Fibroblast of peridontal ligament (primary cell): ENCODE measurements around the gene EPS8L1.
A peak's percentile ranks its signal among the peaks of the same experiment; 100 is the strongest.
"Not testable (repeated sequence)": the region's sequence is repeated elsewhere in the genome, so short reads cannot be mapped to it uniquely, and the experiment has no call there.

Source experiments
- DNase-seq: peaks from one replicate; pipeline ENCODE4 v3.0.0-alpha.2; 2010; ENCODE audit errors: extremely low read depth

EPS8L1 gene

GRCh38 chr19:55094456-55095259 lies 19.0 kb downstream of the EPS8L1 start:
- DNase-seq: no peak

GRCh38 chr19:55095260-55096060 lies 19.8 kb downstream of the EPS8L1 start:
- no peak for DNase-seq

GRCh38 chr19:55096061-55096701 lies 20.5 kb downstream of the EPS8L1 start:
- DNase-seq: no peak

GRCh38 chr19:55097864-55098715 lies 22.4 kb downstream of the EPS8L1 start:
- no peak for DNase-seq

- DNase-seq: no peak
Observed at GRCh38 chr19:55098716-55099556, 23.3 kb downstream of the EPS8L1 start.

- DNase-seq: peak; percentile 15
Observed at GRCh38 chr19:55099557-55100506, 24.2 kb downstream of the EPS8L1 start.

- DNase-seq: no peak
Observed at GRCh38 chr19:55101261-55101660, 25.6 kb downstream of the EPS8L1 start.

- DNase-seq: no peak
Observed at GRCh38 chr19:55103190-55103589, 27.5 kb downstream of the EPS8L1 start.

GRCh38 chr19:55105237-55105636 lies 29.6 kb downstream of the EPS8L1 start:
- DNase-seq: no peak

- no peak for DNase-seq
Observed at GRCh38 chr19:55106591-55106990, 30.9 kb downstream of the EPS8L1 start.

GRCh38 chr19:55107252-55107651 lies 31.6 kb downstream of the EPS8L1 start:
- DNase-seq: not testable (repeated sequence)

- no peak for DNase-seq
Observed at GRCh38 chr19:55109527-55110291, 34.0 kb downstream of the EPS8L1 start.

GRCh38 chr19:55111238-55111831 lies 35.7 kb downstream of the EPS8L1 start:
- DNase-seq: no peak

GRCh38 chr19:55112246-55112776 lies 36.6 kb downstream of the EPS8L1 start:
- DNase-seq: no peak

- DNase-seq: no peak
Observed at GRCh38 chr19:55112777-55113569, 37.3 kb downstream of the EPS8L1 start.

- DNase-seq: peak; percentile 92
Observed at GRCh38 chr19:55113570-55114039, 37.9 kb downstream of the EPS8L1 start.

- no peak for DNase-seq
Observed at GRCh38 chr19:55114566-55115145, 39.0 kb downstream of the EPS8L1 start.
